SH-SY5Y (cell line): ENCODE data around the gene NBAS.

Experiments
- GATA2 ChIP-seq: IDR thresholded peaks from 2 replicates; pipeline ENCODE4 v1.6.1; 2011; ENCODE audit warnings: mild to moderate bottlenecking, low read depth, low read length
- GATA3 ChIP-seq: IDR thresholded peaks from 2 replicates; pipeline ENCODE4 v1.6.1; 2011; ENCODE audit warnings: low read depth, mild to moderate bottlenecking, low read length, moderate library complexity

Gene NBAS

DNA sequence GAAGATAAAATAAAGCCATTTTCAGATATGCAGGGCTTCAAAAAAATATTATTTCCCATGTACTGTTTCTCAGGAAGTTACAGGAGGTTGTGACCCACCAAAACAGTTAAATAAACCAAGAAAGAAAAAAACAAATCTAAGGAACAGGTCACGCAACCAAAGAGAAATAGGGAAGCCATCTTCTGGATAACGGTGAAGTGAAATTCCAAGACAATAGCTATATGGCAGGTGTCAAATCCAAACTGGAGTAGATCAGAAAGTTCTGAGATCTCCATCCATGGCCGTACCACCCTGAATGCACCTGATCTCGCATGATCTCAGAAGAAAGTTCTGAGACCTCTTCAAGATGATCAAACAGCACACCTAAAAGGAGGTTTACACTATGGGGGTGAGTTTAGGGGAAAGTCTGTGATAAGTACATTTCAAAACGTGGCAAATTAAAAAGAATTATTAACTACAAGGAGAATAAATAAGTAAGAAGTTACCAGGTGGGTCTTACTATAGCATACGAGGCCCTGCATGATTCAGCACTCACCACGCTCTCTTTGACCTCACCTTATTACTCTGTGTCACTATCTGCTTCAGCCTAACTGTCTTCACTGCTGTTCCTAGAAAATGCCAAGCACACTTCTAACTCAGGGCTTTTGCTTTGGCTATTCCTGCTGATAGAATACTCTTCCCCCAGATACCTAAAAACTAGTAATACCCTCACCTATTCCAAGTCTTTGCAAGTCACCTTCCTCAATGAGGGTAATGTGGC lies 29.9 kb downstream of the NBAS start:
- TF ChIP-seq GATA2 (no peak), GATA3 (no peak)

- TF ChIP-seq GATA3 = no peak
- TF ChIP-seq GATA2 = no peak
Observed at GRCh38 chr2:15527074-15527739, 33.9 kb downstream of the NBAS start.

DNA sequence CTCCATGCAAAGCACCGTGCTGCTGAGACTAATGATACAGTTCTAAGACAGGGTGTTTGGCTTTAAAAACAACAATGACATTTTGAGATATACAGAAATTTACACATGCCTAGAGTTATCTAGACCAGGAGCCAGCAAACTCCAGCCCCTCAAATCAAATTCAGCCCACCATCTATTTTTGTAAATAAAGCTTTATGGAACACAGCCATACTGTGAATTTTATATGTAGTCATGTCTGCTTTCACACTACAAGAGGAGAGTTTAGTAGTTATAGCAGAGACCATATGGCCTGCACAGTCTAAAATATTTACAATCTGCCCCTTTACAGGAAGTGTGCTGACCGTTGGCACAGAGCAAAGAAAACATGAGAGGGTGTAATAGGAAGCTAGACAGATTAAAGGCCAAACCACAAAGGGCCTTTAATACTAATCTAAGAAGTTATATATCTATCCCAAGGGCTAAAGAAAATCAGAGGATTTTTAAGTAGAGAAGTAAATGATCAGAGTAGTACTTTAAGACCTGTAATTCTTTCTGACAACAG lies 39.4 kb downstream of the NBAS start:
- TF ChIP-seq GATA2 (no peak), GATA3 (no peak)

DNA sequence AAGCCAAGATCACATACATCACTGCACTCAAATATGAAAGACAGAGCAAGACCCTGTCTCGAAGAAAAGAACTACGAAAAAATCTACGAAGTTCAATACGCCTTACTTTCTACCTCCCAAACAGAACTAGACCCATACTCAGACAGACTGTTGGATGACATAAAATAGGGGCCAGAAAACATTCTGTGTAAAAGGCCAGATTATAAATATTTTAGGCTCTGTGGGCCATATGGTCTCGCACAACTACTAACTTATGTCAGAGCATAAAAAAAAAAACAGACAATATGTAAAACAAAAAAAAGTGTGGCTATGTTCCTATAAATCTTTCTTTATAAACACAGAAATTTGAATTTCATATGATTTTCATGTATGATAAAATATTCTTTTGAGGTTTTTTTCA lies 40.8 kb downstream of the NBAS start:
- TF ChIP-seq GATA2 = no peak
- no peak for TF ChIP-seq GATA3

DNA sequence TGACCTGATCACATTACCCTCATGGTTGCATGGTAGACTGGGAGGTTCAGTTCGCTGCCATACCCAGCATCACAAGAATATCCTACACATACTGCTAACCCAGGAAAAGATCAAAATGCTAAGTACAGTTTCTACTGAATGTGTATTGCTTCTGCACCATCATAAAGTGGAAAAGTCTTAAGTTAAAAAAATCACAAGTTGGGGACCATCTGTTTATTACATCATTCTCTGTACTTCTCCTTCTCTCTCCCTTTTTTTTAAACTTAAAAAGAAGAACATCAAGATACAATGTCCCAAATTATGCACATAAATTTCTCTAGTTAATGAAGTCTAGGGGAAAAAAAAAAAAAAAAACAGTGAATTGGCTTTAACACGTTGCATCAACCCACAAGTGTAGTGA lies 43.3 kb downstream of the NBAS start:
- TF ChIP-seq GATA2 (no peak), GATA3 (no peak)

- TF ChIP-seq GATA3 = no peak
- no peak for TF ChIP-seq GATA2
Observed at GRCh38 chr2:15511686-15512085, 49.4 kb downstream of the NBAS start.

GRCh38 chr2:15510552-15510951 lies 50.6 kb downstream of the NBAS start:
- no peak for TF ChIP-seq GATA3
- TF ChIP-seq GATA2 = no peak

- no peak for TF ChIP-seq GATA2
- no peak for TF ChIP-seq GATA3
Observed at GRCh38 chr2:15510131-15510530, 51.0 kb downstream of the NBAS start.

GRCh38 chr2:15507697-15508096 lies 53.4 kb downstream of the NBAS start:
- TF ChIP-seq GATA3 (no peak), GATA2 (no peak)

- no peak for TF ChIP-seq GATA3
- no peak for TF ChIP-seq GATA2
Observed at GRCh38 chr2:15507061-15507460, 54.1 kb downstream of the NBAS start.

DNA sequence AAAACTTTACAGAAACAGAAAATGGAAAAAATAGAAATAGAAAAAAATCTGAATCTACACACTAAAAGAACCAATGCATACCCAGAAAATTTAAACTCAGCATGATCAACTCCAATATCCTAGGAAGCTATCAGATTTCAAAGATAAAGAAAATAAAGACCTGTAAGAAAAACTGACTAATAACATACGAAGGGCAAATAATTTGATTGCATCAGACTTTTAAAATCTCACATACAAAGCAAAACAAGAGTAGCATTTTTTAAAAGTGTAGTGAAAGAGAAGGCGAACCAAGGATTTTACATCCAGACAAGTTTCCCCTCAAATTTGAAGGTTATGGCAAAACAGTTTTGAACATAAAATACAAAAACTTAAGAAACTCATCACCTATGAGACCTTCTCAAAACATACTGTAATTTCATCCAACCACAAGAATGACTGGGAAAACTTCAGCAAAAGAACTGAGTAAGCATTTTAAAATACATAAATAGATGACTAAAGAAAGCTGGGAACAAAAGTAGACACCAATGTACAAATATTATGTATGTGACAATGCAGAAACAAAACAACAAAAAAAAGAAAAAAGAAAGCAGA lies 54.8 kb downstream of the NBAS start:
- no peak for TF ChIP-seq GATA3
- TF ChIP-seq GATA2 = no peak

GRCh38 chr2:15504882-15505663 lies 56.1 kb downstream of the NBAS start:
- TF ChIP-seq GATA3 (no peak), GATA2 (no peak)

- TF ChIP-seq GATA3 = no peak
- TF ChIP-seq GATA2 = no peak
Observed at GRCh38 chr2:15498554-15498953, 62.6 kb downstream of the NBAS start.

- no peak for TF ChIP-seq GATA3
- no peak for TF ChIP-seq GATA2
Observed at GRCh38 chr2:15494877-15495276, 66.3 kb downstream of the NBAS start.

GRCh38 chr2:15492773-15493325 lies 68.3 kb downstream of the NBAS start:
- no peak for TF ChIP-seq GATA2
- no peak for TF ChIP-seq GATA3
